PFSK-1 (cell line): ENCODE measurements around the gene ANKFN1.

Experiments
- FOXP2 ChIP-seq: optimal IDR thresholded peaks from 2 replicates; pipeline ENCODE3; 2011; ENCODE audit warnings: borderline replicate concordance, control low read depth, inconsistent platforms; ENCODE audit not compliant: insufficient read depth; ENCODE audit errors: extremely low read length, extremely low read depth
- POLR2AphosphoS5 ChIP-seq: IDR thresholded peaks from 2 replicates; pipeline ENCODE4 v1.6.1; 2012; ENCODE audit warnings: low read depth, mild to moderate bottlenecking, control low read depth, low read length, moderate library complexity
- SIN3A ChIP-seq: IDR thresholded peaks from 2 replicates; pipeline ENCODE4 v1.6.1; 2012; ENCODE audit warnings: mild to moderate bottlenecking, low read length, moderate library complexity, borderline replicate concordance; ENCODE audit not compliant: insufficient read depth
- TAF1 ChIP-seq: IDR thresholded peaks from 2 replicates; pipeline ENCODE4 v1.6.1; 2012; ENCODE audit warnings: low read length, control low read depth, borderline replicate concordance; ENCODE audit not compliant: insufficient read depth
- TF ChIP-seq, protein P1 (sequence below), 2 experiments: IDR thresholded peaks; 2 replicates each; pipeline versions ENCODE4 v1.6.1 to v1.8.0; 2011 to 2012; ENCODE audit warnings: low read depth in 2 of 2, low read length in 2 of 2, control low read depth in 1 of 2, inconsistent platforms in 1 of 2, mild to moderate bottlenecking in 1 of 2, moderate library complexity in 1 of 2; ENCODE audit not compliant: insufficient read depth in 1 of 2

ANKFN1 gene

DNA sequence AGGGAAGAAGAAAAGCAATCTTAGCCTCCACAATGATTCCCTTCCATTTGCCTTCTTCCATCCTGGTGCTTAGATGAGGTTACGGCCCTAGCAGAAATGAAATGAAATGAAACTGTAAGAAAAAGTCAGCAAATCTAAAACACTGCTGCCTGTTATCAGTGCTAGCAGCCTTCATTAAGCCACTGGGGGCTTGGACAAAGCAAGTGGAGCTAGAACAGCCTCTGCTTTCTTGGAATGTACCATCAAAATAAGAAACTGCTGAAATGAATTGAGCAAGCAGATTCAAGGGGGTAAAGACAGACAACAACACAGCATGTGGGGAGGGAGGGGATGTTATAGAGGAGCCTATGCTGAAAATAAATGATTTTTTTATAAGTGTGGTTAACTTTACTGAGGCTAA lies 5.1 kb downstream of the ANKFN1 start:
- TF ChIP-seq, protein P1, sequence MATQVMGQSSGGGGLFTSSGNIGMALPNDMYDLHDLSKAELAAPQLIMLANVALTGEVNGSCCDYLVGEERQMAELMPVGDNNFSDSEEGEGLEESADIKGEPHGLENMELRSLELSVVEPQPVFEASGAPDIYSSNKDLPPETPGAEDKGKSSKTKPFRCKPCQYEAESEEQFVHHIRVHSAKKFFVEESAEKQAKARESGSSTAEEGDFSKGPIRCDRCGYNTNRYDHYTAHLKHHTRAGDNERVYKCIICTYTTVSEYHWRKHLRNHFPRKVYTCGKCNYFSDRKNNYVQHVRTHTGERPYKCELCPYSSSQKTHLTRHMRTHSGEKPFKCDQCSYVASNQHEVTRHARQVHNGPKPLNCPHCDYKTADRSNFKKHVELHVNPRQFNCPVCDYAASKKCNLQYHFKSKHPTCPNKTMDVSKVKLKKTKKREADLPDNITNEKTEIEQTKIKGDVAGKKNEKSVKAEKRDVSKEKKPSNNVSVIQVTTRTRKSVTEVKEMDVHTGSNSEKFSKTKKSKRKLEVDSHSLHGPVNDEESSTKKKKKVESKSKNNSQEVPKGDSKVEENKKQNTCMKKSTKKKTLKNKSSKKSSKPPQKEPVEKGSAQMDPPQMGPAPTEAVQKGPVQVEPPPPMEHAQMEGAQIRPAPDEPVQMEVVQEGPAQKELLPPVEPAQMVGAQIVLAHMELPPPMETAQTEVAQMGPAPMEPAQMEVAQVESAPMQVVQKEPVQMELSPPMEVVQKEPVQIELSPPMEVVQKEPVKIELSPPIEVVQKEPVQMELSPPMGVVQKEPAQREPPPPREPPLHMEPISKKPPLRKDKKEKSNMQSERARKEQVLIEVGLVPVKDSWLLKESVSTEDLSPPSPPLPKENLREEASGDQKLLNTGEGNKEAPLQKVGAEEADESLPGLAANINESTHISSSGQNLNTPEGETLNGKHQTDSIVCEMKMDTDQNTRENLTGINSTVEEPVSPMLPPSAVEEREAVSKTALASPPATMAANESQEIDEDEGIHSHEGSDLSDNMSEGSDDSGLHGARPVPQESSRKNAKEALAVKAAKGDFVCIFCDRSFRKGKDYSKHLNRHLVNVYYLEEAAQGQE (IDR thresholded peaks at IDR 0.05; ENCODE audit: insufficient read depth in 1 of 2, low read depth in 2 of 2, low read length in 2 of 2): no peak
- TF ChIP-seq TAF1 (no peak), FOXP2 (no peak), POLR2AphosphoS5 (no peak), SIN3A (no peak)

DNA sequence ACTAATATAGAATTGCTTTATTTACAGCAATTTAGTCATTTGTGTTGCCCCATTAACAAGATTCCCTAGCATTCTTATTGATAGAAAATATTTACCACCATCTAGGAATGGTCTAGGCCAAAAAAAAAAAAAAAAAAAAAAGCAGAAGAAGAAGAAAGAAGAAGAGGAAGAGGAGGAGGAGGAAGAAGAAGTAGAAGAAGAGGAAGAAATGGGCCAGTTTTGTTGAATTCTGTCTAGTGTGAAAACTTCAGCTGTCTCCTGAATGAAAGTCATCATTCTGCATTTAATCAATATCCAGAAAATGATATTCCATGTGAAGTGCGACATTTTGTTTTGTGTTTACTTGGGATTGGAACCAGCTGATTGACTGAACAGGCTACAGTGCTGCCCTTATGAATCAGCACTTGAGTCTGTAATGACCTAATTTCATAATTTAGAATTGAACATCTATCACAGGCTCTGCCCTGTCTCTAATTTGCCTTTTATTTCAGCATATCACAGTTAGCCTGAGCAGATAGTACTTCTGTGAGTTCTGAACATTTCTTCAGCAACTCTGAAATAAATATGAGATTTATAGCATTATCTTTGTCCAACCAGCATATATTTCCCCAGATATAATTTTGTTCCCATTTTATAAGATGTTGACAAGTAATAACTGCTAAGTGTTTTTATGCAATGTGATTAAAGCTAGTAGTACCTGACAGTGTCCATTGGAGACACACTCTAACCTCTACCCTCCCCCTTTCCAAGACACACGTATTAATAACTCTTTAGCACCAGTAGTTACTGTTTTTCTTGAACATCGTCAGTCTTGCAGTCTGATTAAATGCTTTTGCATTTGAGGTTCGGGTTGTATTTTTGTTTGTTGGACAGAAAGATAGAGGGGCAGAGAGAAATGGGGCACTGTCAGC lies 5.9 kb downstream of the ANKFN1 start:
- TF ChIP-seq, protein P1 (IDR thresholded peaks at IDR 0.05; ENCODE audit: insufficient read depth in 1 of 2, low read depth in 2 of 2, low read length in 2 of 2): no peak
- TF ChIP-seq SIN3A: no peak
- no peak for TF ChIP-seq POLR2AphosphoS5
- no peak for TF ChIP-seq FOXP2
- no peak for TF ChIP-seq TAF1

DNA sequence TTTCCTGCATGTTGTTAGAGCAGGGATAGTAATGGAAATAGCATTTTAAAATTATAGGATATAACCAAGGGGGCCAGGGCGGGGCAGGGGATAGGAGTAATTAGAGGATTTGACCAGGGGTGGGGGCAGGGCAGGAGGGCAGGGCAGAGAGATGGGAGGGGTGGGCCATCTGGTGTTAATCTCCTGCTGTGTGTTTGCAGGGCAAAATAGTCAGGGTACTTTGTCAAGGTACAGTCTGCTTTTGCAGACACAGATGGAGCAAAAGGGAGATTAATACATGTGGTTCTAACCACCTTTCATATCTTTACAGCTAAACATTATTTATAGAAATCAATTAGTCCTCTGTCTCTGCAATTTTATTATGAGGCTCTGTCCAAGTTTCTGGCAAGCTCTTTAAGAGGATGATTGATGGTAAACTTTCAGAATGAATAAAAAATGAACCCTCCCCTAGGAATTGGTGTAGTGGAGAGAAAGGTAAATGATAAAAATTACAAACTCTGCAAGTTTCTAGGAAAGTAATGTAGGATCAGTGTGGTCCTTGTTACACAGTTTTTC lies 6.6 kb downstream of the ANKFN1 start:
- TF ChIP-seq TAF1 (no peak), POLR2AphosphoS5 (no peak), SIN3A (no peak), FOXP2 (no peak)
- TF ChIP-seq, protein P1 (IDR thresholded peaks at IDR 0.05; ENCODE audit: insufficient read depth in 1 of 2, low read depth in 2 of 2, low read length in 2 of 2): no peak

DNA sequence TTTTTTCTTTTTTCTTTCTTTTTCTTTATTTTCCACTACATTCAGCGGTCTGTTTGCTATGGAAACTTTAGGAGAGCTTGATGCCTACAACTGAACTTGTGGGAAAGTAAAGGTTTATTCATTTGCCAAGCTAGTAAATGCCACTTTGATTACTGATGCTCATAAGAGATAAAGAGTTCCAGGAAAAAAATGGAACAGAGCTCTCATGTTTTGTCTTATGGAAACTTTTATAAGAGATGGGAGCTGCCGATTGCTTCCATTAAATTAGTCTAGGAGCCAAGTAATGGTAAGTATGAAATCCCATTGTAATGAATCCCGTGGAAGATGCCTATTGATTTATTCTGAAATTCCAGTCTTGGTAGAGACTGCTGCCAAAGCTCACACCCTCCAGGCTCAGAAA lies 7.1 kb downstream of the ANKFN1 start:
- no peak for TF ChIP-seq POLR2AphosphoS5
- TF ChIP-seq, protein P1 (IDR thresholded peaks at IDR 0.05; ENCODE audit: insufficient read depth in 1 of 2, low read depth in 2 of 2, low read length in 2 of 2): no peak
